WTC11 (cell line): ENCODE measurements around the gene MAST4. TPM values are rescaled to one million over a fixed set of nuclear protein-coding genes. Genes with fewer than 3 reads are reported as not detected.
A peak's percentile ranks its signal among the peaks of the same experiment; 100 is the strongest.

ENCODE experiments used
- ATAC-seq: fragments of 200-7000 bp; cut with Tn5 transposase; 2 replicates; pipeline ENCODE4 v1.10.0; 2021; ENCODE audit warnings: mild to moderate bottlenecking, moderate library complexity
- CTCF ChIA-PET: fragments of 300-600 bp; sonication (Branson Sonifier 250); formaldehyde crosslinking; loops from one replicate; lab custom pipeline; 2021; ENCODE audit warnings: antibody characterized with exemption; lab: Charles Lee
- POLR2A ChIA-PET: fragments of 350-600 bp; sonication (Branson Sonifier 250); formaldehyde crosslinking; loops from one replicate; lab custom pipeline; 2021; ENCODE audit warnings: antibody characterized with exemption; lab: Charles Lee
- DNase-seq: peaks from one replicate; pipeline ENCODE4 v3.0.0; 2021; ENCODE audit warnings: low spot score
- H3K27ac Mint-ChIP-seq: 2 replicates; pipeline ENCODE4 v1.8.0; 2021; ENCODE audit warnings: mixed read lengths
- H3K27me3 Mint-ChIP-seq: 2 replicates; pipeline ENCODE4 v1.8.0; 2021; ENCODE audit warnings: low read depth, mild to moderate bottlenecking, moderate library complexity, mixed read lengths
- H3K36me3 Mint-ChIP-seq: 2 replicates; pipeline ENCODE4 v1.8.0; 2021; ENCODE audit warnings: mixed read lengths
- H3K4me1 Mint-ChIP-seq: 2 replicates; pipeline ENCODE4 v1.8.0; 2022; ENCODE audit warnings: mixed read lengths
- H3K4me3 Mint-ChIP-seq: 2 replicates; pipeline ENCODE4 v1.8.0; 2021; ENCODE audit warnings: mild to moderate bottlenecking, moderate library complexity, mixed read lengths
- H3K9me3 Mint-ChIP-seq: 2 replicates; pipeline ENCODE4 v1.8.0; 2021; ENCODE audit warnings: mixed read lengths
- ATF1 ChIP-seq: sonication (generic); formaldehyde crosslinking; IDR thresholded peaks from 2 replicates; pipeline ENCODE4 v1.8.1; 2023; ENCODE audit warnings: mild to moderate bottlenecking, moderate library complexity, missing genetic modification reagents
- CREB1 ChIP-seq: sonication (generic); formaldehyde crosslinking; IDR thresholded peaks from 2 replicates; pipeline ENCODE4 v1.8.0; 2023; ENCODE audit warnings: mild to moderate bottlenecking, missing genetic modification reagents
- FOXJ3 ChIP-seq: sonication (generic); formaldehyde crosslinking; IDR thresholded peaks from 2 replicates; pipeline ENCODE4 v1.9.0; 2021; ENCODE audit warnings: missing genetic modification reagents, mild to moderate bottlenecking, borderline replicate concordance
- FOXK1 ChIP-seq: sonication (generic); formaldehyde crosslinking; IDR thresholded peaks from 2 replicates; pipeline ENCODE4 v1.8.0; 2022; ENCODE audit warnings: mild to moderate bottlenecking, moderate library complexity, missing genetic modification reagents
- FOXP1 ChIP-seq: sonication (generic); formaldehyde crosslinking; IDR thresholded peaks from 2 replicates; pipeline ENCODE4 v1.8.0; 2022; ENCODE audit warnings: missing genetic modification reagents, mild to moderate bottlenecking, moderate library complexity, borderline replicate concordance
- HMGA2 ChIP-seq: fragments of 250-450 bp; sonication (Bioruptor Pico); IDR thresholded peaks from 2 replicates; pipeline ENCODE4 v1.4.0; 2021; ENCODE audit warnings: mild to moderate bottlenecking, moderate library complexity
- SMAD3 ChIP-seq: sonication (generic); formaldehyde crosslinking; IDR thresholded peaks from 2 replicates; pipeline ENCODE4 v1.8.0; 2022; ENCODE audit warnings: missing genetic modification reagents, mild to moderate bottlenecking, borderline replicate concordance
- SMAD4 ChIP-seq: sonication (generic); formaldehyde crosslinking; IDR thresholded peaks from 2 replicates; pipeline ENCODE4 v1.8.0; 2022; ENCODE audit warnings: mild to moderate bottlenecking, missing genetic modification reagents
- ZNF138 ChIP-seq: sonication (generic); formaldehyde crosslinking; conservative IDR thresholded peaks from 2 replicates; pipeline ENCODE4 v1.8.1; 2022; ENCODE audit warnings: mild to moderate bottlenecking, moderate library complexity, missing genetic modification reagents
- total RNA-seq: library from RNA; stranded (reverse); gene quantifications from 3 replicates; pipeline ENCODE4 v1.2.3, GENCODE V29; 2021
- TF ChIP-seq, protein P1 (sequence below): fragments of 250-450 bp; sonication (Bioruptor Pico); conservative IDR thresholded peaks from 2 replicates; pipeline ENCODE4 v1.9.0; 2021; ENCODE audit warnings: mild to moderate bottlenecking
- TF ChIP-seq, protein P2 (sequence below): sonication (generic); formaldehyde crosslinking; IDR thresholded peaks from 2 replicates; pipeline ENCODE4 v1.8.0; 2023; ENCODE audit warnings: missing genetic modification reagents, mild to moderate bottlenecking, borderline replicate concordance
- TF ChIP-seq, protein P3 (sequence below): sonication (generic); formaldehyde crosslinking; IDR thresholded peaks from 2 replicates; pipeline ENCODE4 v1.8.1; 2022; ENCODE audit warnings: mild to moderate bottlenecking, moderate library complexity, missing genetic modification reagents
- TF ChIP-seq, protein P4 (sequence below): sonication (generic); formaldehyde crosslinking; conservative IDR thresholded peaks from 2 replicates; pipeline ENCODE4 v1.8.1; 2023; ENCODE audit warnings: mild to moderate bottlenecking, low read depth, missing genetic modification reagents, moderate library complexity
- TF ChIP-seq, protein P5 (sequence below): sonication (generic); formaldehyde crosslinking; IDR thresholded peaks from 2 replicates; pipeline ENCODE4 v1.8.0; 2023; ENCODE audit warnings: mild to moderate bottlenecking, missing genetic modification reagents
- TF ChIP-seq, protein P6 (sequence below): sonication (generic); formaldehyde crosslinking; IDR thresholded peaks from 2 replicates; pipeline ENCODE4 v1.8.1; 2022; ENCODE audit warnings: missing genetic modification reagents, borderline replicate concordance
- TF ChIP-seq, protein P7 (sequence below): sonication (generic); formaldehyde crosslinking; IDR thresholded peaks from 2 replicates; pipeline ENCODE4 v1.8.0; 2022; ENCODE audit warnings: mild to moderate bottlenecking, missing genetic modification reagents

The MAST4 gene
- total RNA-seq, 1 experiment from 2014 or later: 8.0 TPM

DNA sequence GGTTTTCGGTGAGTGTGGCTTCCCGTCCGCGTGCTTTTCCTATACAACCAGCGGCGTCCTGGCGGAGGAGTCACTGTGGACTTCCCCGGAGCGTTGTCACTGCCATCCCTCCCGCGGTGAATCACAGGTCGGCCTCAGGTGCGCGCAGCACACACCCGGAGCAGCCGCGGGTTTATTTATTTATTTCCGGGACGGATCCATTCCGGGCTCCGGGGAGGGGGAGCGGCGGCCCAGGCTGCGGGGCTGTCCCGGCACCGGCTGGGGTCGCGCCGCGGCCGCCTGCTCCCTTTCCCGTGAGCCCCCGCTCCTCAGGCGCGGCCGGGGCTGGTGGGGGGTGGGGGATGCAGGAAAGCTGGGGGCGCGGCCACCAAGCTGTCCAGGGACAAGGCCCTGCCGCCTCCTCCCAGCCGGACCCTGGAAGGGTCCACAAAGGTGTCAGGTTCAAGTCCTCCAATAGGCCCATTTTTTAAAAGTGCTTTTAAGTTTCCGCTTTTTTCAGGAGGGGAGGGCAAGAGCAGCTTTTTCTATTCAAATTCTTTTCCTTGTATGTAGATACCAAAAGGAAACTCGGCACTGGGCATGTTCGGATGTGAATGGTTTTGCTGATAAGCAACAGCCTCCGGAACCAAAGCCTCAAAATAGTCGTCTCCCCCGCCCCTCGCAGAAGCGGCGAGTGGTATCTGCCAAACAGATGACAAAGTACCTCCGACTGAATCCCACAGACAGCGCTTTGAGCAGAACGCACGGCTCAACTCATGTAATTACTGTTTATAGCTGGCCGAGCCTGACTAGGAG, 407.9 kb downstream of the MAST4 start (continued):
- TF ChIP-seq FOXK1 (CRISPR knock-in tag): 0 out of 2 replicates have a peak, but pooled peaks have one; percentile 39
- TF ChIP-seq HMGA2 (CRISPR knock-in tag): no peak
- TF ChIP-seq, all 79 proteins: peak for 7

DNA sequence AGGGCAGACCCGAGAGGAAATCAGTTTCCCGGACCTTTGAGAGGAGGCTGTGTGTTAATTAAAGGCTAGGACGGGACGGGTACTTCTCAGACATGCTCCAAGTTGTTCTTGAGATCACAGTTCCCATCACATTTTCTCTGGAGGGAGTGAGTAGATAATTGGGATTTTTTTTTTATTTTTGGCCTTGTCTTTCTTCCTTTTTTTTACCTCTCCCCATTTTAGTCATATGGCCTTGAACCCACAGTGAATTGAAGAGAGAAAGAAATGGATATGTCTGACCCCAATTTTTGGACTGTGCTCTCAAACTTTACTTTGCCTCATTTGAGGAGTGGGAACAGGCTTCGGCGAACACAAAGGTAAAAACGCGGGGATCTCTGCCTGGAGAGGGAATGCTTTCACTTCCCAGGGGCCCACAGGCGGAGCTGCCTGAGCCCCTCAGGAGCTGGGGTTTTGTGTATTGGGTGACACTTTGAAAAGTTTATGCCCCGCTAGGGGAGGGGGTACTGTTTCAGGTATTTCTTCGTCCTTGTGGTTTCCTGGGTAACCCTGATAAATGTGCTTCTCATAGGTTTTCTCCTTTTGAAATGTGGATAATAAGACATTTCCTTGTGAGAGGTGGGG, 408.6 kb downstream of the MAST4 start:
- H3K27ac Mint-ChIP-seq: peak overlapping the region; percentile 95
- ATAC-seq (peak; percentile 20), DNase-seq (no peak)
- no peaks in the 10 kb centered on the region for H3K27me3 Mint-ChIP-seq
- no peaks in the 10 kb centered on the region for H3K36me3 Mint-ChIP-seq
- H3K4me1 Mint-ChIP-seq: peaks cover 30% of the 10 kb centered on the region
- H3K4me3 Mint-ChIP-seq: peak overlapping the region; percentile 93
- ChIA-PET CTCF (interaction anchor here (1.3 kb wide), 2 partner anchors 17 to 26 kb away, joined by 3 read pairs; no protein-coding TSS in a partner anchor), POLR2A (no interaction called here)
- no peaks in the 10 kb centered on the region for H3K9me3 Mint-ChIP-seq
- TF ChIP-seq, protein P1, sequence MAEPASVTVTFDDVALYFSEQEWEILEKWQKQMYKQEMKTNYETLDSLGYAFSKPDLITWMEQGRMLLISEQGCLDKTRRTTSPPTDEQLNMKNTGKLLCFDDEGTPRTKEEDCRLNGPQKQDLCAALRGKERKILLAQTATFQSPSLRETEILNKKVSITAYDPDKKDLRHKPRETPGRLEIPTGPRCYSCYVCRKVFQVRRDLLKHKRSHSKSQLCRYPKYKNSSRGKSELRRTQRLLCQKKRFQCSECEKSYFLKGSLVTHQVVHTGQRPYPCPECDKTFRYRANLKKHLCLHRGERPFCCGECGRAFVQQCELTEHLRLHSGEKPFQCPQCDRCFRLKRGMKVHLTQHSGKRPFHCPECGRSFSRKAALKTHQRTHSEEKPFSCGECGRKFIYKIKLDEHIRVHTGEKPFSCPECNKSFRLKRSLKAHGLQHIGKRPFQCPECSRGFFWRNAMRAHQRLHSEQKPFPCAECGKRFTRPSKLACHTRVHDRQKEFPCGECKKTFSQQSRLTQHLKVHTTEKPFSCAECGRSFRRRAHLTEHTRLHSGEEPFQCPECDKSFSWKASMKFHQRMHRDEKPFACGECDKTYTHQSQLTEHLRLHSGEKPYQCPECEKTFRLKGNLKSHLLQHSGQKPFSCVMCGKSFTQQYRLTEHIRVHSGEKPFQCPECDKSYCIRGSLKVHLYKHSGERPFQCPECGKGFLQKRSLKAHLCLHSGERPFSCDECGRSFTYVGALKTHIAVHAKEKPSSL: no peak
- no peak for TF ChIP-seq ZNF138 (CRISPR knock-in tag)
- TF ChIP-seq, protein P2, sequence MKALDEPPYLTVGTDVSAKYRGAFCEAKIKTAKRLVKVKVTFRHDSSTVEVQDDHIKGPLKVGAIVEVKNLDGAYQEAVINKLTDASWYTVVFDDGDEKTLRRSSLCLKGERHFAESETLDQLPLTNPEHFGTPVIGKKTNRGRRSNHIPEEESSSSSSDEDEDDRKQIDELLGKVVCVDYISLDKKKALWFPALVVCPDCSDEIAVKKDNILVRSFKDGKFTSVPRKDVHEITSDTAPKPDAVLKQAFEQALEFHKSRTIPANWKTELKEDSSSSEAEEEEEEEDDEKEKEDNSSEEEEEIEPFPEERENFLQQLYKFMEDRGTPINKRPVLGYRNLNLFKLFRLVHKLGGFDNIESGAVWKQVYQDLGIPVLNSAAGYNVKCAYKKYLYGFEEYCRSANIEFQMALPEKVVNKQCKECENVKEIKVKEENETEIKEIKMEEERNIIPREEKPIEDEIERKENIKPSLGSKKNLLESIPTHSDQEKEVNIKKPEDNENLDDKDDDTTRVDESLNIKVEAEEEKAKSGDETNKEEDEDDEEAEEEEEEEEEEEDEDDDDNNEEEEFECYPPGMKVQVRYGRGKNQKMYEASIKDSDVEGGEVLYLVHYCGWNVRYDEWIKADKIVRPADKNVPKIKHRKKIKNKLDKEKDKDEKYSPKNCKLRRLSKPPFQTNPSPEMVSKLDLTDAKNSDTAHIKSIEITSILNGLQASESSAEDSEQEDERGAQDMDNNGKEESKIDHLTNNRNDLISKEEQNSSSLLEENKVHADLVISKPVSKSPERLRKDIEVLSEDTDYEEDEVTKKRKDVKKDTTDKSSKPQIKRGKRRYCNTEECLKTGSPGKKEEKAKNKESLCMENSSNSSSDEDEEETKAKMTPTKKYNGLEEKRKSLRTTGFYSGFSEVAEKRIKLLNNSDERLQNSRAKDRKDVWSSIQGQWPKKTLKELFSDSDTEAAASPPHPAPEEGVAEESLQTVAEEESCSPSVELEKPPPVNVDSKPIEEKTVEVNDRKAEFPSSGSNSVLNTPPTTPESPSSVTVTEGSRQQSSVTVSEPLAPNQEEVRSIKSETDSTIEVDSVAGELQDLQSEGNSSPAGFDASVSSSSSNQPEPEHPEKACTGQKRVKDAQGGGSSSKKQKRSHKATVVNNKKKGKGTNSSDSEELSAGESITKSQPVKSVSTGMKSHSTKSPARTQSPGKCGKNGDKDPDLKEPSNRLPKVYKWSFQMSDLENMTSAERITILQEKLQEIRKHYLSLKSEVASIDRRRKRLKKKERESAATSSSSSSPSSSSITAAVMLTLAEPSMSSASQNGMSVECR (CRISPR knock-in tag): no peak
- TF ChIP-seq, protein P3, sequence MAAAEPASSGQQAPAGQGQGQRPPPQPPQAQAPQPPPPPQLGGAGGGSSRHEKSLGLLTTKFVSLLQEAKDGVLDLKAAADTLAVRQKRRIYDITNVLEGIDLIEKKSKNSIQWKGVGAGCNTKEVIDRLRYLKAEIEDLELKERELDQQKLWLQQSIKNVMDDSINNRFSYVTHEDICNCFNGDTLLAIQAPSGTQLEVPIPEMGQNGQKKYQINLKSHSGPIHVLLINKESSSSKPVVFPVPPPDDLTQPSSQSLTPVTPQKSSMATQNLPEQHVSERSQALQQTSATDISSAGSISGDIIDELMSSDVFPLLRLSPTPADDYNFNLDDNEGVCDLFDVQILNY (CRISPR knock-in tag): no peak
- no peak for TF ChIP-seq ATF1 (CRISPR knock-in tag)
- TF ChIP-seq, protein P4, sequence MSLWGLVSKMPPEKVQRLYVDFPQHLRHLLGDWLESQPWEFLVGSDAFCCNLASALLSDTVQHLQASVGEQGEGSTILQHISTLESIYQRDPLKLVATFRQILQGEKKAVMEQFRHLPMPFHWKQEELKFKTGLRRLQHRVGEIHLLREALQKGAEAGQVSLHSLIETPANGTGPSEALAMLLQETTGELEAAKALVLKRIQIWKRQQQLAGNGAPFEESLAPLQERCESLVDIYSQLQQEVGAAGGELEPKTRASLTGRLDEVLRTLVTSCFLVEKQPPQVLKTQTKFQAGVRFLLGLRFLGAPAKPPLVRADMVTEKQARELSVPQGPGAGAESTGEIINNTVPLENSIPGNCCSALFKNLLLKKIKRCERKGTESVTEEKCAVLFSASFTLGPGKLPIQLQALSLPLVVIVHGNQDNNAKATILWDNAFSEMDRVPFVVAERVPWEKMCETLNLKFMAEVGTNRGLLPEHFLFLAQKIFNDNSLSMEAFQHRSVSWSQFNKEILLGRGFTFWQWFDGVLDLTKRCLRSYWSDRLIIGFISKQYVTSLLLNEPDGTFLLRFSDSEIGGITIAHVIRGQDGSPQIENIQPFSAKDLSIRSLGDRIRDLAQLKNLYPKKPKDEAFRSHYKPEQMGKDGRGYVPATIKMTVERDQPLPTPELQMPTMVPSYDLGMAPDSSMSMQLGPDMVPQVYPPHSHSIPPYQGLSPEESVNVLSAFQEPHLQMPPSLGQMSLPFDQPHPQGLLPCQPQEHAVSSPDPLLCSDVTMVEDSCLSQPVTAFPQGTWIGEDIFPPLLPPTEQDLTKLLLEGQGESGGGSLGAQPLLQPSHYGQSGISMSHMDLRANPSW (CRISPR knock-in tag): no peak
- no peak for TF ChIP-seq FOXP1 (CRISPR knock-in tag)
- TF ChIP-seq FOXJ3 (CRISPR knock-in tag): no peak
- no peak for TF ChIP-seq CREB1 (CRISPR knock-in tag)
- no peak for TF ChIP-seq SMAD3 (CRISPR knock-in tag)
- TF ChIP-seq SMAD4: no peak
- TF ChIP-seq, protein P5, sequence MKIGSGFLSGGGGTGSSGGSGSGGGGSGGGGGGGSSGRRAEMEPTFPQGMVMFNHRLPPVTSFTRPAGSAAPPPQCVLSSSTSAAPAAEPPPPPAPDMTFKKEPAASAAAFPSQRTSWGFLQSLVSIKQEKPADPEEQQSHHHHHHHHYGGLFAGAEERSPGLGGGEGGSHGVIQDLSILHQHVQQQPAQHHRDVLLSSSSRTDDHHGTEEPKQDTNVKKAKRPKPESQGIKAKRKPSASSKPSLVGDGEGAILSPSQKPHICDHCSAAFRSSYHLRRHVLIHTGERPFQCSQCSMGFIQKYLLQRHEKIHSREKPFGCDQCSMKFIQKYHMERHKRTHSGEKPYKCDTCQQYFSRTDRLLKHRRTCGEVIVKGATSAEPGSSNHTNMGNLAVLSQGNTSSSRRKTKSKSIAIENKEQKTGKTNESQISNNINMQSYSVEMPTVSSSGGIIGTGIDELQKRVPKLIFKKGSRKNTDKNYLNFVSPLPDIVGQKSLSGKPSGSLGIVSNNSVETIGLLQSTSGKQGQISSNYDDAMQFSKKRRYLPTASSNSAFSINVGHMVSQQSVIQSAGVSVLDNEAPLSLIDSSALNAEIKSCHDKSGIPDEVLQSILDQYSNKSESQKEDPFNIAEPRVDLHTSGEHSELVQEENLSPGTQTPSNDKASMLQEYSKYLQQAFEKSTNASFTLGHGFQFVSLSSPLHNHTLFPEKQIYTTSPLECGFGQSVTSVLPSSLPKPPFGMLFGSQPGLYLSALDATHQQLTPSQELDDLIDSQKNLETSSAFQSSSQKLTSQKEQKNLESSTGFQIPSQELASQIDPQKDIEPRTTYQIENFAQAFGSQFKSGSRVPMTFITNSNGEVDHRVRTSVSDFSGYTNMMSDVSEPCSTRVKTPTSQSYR (CRISPR knock-in tag): no peak
- TF ChIP-seq, protein P6, sequence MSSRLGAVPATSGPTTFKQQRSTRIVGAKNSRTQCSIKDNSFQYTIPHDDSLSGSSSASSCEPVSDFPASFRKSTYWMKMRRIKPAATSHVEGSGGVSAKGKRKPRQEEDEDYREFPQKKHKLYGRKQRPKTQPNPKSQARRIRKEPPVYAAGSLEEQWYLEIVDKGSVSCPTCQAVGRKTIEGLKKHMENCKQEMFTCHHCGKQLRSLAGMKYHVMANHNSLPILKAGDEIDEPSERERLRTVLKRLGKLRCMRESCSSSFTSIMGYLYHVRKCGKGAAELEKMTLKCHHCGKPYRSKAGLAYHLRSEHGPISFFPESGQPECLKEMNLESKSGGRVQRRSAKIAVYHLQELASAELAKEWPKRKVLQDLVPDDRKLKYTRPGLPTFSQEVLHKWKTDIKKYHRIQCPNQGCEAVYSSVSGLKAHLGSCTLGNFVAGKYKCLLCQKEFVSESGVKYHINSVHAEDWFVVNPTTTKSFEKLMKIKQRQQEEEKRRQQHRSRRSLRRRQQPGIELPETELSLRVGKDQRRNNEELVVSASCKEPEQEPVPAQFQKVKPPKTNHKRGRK (CRISPR knock-in tag): no peak
- TF ChIP-seq, protein P7, sequence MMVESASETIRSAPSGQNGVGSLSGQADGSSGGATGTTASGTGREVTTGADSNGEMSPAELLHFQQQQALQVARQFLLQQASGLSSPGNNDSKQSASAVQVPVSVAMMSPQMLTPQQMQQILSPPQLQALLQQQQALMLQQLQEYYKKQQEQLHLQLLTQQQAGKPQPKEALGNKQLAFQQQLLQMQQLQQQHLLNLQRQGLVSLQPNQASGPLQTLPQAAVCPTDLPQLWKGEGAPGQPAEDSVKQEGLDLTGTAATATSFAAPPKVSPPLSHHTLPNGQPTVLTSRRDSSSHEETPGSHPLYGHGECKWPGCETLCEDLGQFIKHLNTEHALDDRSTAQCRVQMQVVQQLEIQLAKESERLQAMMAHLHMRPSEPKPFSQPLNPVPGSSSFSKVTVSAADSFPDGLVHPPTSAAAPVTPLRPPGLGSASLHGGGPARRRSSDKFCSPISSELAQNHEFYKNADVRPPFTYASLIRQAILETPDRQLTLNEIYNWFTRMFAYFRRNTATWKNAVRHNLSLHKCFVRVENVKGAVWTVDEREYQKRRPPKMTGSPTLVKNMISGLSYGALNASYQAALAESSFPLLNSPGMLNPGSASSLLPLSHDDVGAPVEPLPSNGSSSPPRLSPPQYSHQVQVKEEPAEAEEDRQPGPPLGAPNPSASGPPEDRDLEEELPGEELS: no peak
